Thyroid gland (tissue), 4 donors: Measurements from ENCODE around the gene ESF1. TPM values are rescaled to one million over a fixed set of nuclear protein-coding genes. Genes with fewer than 3 reads are reported as not detected.
A peak's percentile ranks its signal among the peaks of the same experiment; 100 is the strongest.
"Not testable (repeated sequence)": the region's sequence is repeated elsewhere in the genome, so short reads cannot be mapped to it uniquely, and the experiment has no call there.

Source experiments
- DNase-seq, 2 donors: peaks; one replicate each; pipeline ENCODE4 v3.0.0-alpha.2; 2019
- H3K27ac ChIP-seq, 3 donors: fragments of 200-600 bp; sonication (generic); 1 replicate in 2 of 3; 2 replicates in 1 of 3; pipeline ENCODE4 v1.5.1; 2016 to 2019; ENCODE audit warnings: mild to moderate bottlenecking in 1 of 3, moderate library complexity in 1 of 3
- H3K27me3 ChIP-seq: fragments of 200-600 bp; sonication (generic); one replicate; pipeline ENCODE4 v1.5.1; 2019
- H3K36me3 ChIP-seq, 2 donors: fragments of 200-600 bp; sonication (generic); one replicate each; pipeline ENCODE4 v1.5.1; 2016 to 2019
- H3K4me1 ChIP-seq, 2 donors: fragments of 200-600 bp; sonication (generic); one replicate each; pipeline ENCODE4 v1.5.1; 2017 to 2019
- H3K4me3 ChIP-seq, 3 donors: fragments of 200-600 bp; sonication (generic); replicated peaks in 1 of 3; 1 replicate in 2 of 3; 2 replicates in 1 of 3; pipeline ENCODE4 v1.5.1; 2016; ENCODE audit warnings: mild to moderate bottlenecking in 1 of 3
- H3K9me3 ChIP-seq: fragments of 200-600 bp; sonication (generic); one replicate; pipeline ENCODE4 v1.5.1; 2017
- POLR2A ChIP-seq, 2 donors: fragments of 450-650 bp; IDR thresholded peaks; one replicate each; pipeline ENCODE4 v1.6.1; 2017; ENCODE audit warnings: antibody characterized with exemption in 2 of 2, mild to moderate bottlenecking in 2 of 2, moderate library complexity in 1 of 2
- WGBS, 2 donors: methylation state at CpG; one replicate each; pipeline ENCODE4 v1.1.5; 2017; 5-methylcytosine and 5-hydroxymethylcytosine counted together
- intact Hi-C: fragments of 100-400 bp; cut with DNase I; formaldehyde crosslinking; loops from one replicate; pipeline ENCODE4 v1.15.1; 2023
- total RNA-seq, 4 donors: library from RNA; depleted of rRNA; stranded (reverse); fragments of >200 nt; gene quantifications; one replicate each; pipeline ENCODE4 v1.2.3, GENCODE V29; 2016
- TF ChIP-seq, protein P1 (sequence below), 6 experiments: fragments of 200-600 bp in 3 of 6; fragments of 450-650 bp in 3 of 6; sonication (generic) in 3 of 6; IDR thresholded peaks; one replicate each; pipeline ENCODE4 v1.5.1; 2016 to 2019; ENCODE audit warnings: antibody characterized with exemption in 6 of 6, mild to moderate bottlenecking in 2 of 6, inconsistent platforms in 1 of 6, moderate library complexity in 1 of 6

The ESF1 gene
- total RNA-seq, 4 donors from 2014 or later: 10.0 to 11.9 (median 10.8) TPM

DNA sequence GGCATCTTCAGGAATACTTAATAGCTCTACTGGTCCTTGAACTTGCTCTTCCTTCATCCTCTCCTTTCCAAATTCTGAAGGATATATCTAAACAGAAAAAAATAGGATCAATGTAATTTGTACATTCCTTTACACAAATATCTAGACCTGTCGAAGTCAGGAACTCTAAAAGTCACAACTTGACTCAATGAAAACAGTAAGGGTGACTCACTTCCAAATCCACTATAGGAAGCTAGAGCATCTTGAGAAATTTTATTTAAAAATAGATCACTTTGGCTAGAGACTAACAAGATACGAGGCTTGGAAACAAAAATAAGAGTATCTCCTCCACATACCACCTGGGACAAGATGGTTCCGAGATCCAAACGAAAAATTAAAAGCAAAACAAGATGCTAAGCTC lies 12.2 kb downstream of the ESF1 start:
- intact Hi-C loops: no loop called here
- Histone ChIP-seq H3K36me3 (peaks cover 22 to 24% of the 10 kb centered on the region in 2 donors), H3K9me3 (no peaks in the 10 kb centered on the region), H3K27me3 (no peaks in the 10 kb centered on the region), H3K4me1 (no peaks in the 10 kb centered on the region), H3K4me3 (no peak overlapping the region), H3K27ac (no peak overlapping the region)
- WGBS, 2 donors: 66 to 79% methylated on average over 4 of the region's 4 CpGs
- DNase-seq: no peak
- TF ChIP-seq, protein P1, sequence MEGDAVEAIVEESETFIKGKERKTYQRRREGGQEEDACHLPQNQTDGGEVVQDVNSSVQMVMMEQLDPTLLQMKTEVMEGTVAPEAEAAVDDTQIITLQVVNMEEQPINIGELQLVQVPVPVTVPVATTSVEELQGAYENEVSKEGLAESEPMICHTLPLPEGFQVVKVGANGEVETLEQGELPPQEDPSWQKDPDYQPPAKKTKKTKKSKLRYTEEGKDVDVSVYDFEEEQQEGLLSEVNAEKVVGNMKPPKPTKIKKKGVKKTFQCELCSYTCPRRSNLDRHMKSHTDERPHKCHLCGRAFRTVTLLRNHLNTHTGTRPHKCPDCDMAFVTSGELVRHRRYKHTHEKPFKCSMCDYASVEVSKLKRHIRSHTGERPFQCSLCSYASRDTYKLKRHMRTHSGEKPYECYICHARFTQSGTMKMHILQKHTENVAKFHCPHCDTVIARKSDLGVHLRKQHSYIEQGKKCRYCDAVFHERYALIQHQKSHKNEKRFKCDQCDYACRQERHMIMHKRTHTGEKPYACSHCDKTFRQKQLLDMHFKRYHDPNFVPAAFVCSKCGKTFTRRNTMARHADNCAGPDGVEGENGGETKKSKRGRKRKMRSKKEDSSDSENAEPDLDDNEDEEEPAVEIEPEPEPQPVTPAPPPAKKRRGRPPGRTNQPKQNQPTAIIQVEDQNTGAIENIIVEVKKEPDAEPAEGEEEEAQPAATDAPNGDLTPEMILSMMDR (IDR thresholded peaks at IDR 0.05): no peak
- TF ChIP-seq POLR2A (IDR thresholded peaks at IDR 0.05): no peak

DNA sequence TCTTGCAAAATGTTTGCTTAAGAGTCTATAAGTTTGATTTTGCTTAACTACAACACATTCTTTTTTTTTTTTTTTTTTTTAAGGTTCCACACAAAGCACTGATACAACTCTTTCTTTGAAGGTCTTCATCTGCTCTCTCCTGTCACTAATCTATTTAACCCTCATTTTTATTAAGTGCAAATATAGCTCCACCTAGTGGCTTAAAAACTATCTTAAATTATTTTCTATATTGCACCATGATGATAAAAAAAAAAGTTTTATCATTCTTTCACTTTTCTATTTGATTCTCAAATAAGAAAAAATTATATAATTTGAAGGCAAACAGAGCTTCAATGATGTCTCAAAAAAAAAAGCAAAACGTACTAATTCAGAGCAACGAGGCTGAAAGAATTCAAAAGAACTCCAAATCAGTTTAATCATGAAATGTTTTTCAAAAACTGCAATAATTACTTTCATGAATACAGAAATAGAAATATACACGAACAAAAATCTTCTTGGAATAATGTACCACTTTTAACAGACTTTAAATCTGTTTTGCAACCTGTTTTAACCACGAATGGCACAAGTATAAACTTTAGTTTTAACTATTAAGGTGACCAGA lies 12.8 kb downstream of the ESF1 start:
- WGBS, 2 donors: 58 to 59% methylated on average over 4 of the region's 4 CpGs
- Histone ChIP-seq H3K9me3 (no peaks in the 10 kb centered on the region), H3K4me3 (no peak overlapping the region), H3K4me1 (no peaks in the 10 kb centered on the region), H3K36me3 (peaks cover 18 to 28% of the 10 kb centered on the region in 2 donors), H3K27me3 (no peaks in the 10 kb centered on the region), H3K27ac (no peak overlapping the region)
- intact Hi-C loops: no loop called here
- TF ChIP-seq, protein P1 (IDR thresholded peaks at IDR 0.05): peak in 3 of 6 experiments; percentile 24 to 54 (median 47)
- TF ChIP-seq POLR2A (IDR thresholded peaks at IDR 0.05): no peak
- no peak for DNase-seq

DNA sequence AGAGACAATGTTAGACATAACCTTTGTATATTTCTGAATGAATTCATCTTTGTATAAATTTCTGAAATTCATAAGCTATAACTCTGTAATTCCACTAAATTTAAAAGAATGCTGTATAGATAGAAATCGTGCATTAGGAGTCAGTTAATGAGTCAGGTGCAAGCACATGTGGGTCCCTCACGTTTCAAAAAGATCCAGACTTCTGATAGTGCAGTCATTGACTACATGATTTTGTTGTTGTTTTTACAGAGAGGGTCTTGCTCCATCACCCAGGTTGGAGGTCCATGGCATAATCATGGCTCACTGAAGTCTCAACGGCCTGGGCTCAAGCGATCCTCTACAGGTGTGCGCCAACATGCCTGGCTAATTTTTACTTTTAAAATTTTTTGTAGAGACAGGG lies 14.6 kb downstream of the ESF1 start:
- DNase-seq: no peak
- H3K4me1 ChIP-seq: no peaks in the 10 kb centered on the region
- H3K36me3 ChIP-seq: peaks cover 27 to 39% of the 10 kb centered on the region in 2 donors
- no peak overlapping the region for H3K27ac ChIP-seq
- TF ChIP-seq POLR2A (IDR thresholded peaks at IDR 0.05): no peak
- TF ChIP-seq, protein P1 (IDR thresholded peaks at IDR 0.05): no peak
- WGBS, 2 donors: 77% methylated on average over 5 of the region's 5 CpGs
- no peaks in the 10 kb centered on the region for H3K27me3 ChIP-seq
- intact Hi-C loops: no loop called here
- H3K9me3 ChIP-seq: no peaks in the 10 kb centered on the region
- no peak overlapping the region for H3K4me3 ChIP-seq

DNA sequence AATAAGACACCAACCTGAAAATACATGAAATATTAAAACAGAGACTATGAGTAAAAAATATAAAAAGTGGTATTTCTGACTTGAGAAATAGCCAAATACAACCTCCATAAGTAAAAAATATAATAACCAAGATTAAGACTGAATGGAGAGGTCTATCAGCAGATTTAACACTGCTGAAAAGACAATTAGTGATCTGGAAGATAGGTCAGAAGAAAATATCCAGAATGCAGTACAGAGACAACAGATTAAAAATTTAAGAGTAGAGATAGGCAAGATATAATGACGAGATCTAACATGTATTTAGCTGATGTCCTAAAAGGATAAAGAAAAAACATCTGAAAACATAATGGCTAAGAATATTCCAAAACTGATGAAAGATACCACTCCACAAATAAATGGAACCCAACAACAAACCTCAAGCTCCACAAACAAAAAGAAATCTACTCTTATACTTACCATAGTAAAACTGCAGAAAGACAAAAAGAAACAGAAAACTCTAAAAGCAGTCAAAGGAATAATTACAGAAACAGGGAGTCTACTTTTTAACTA lies 18.8 kb downstream of the ESF1 start:
- Histone ChIP-seq H3K4me3 (no peak overlapping the region), H3K4me1 (no peaks in the 10 kb centered on the region), H3K36me3 (peaks cover 36 to 44% of the 10 kb centered on the region in 2 donors), H3K9me3 (no peaks in the 10 kb centered on the region), H3K27ac (no peak overlapping the region), H3K27me3 (no peaks in the 10 kb centered on the region)
- WGBS, 2 donors: 97 to 98% methylated on average over 1 of the region's 1 CpG
- intact Hi-C loops: no loop called here
- TF ChIP-seq, protein P1 (IDR thresholded peaks at IDR 0.05): no peak
- TF ChIP-seq POLR2A (IDR thresholded peaks at IDR 0.05): no peak
- DNase-seq: no peak

DNA sequence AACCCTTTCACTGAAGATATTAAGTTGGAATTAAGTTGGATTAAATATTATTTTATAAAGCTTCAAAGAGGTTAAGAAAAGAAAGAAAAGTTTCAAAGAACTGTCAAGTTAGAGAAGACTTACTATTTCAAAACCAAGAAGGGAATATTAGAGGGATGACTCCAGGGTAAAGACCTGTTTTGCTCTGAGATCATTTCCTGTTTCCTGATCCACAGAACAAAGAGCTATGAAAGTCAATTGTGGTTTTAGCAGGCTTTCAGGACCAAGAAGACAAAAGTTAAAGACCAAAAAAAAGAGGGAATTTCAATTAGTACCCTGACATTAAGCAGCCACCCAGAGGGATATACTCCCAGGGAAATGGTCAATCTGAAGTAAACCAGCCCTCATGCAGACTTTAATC lies 19.4 kb downstream of the ESF1 start:
- no peak overlapping the region for H3K27ac ChIP-seq
- no peaks in the 10 kb centered on the region for H3K9me3 ChIP-seq
- no peaks in the 10 kb centered on the region for H3K4me1 ChIP-seq
- TF ChIP-seq POLR2A (IDR thresholded peaks at IDR 0.05): no peak
- TF ChIP-seq, protein P1 (IDR thresholded peaks at IDR 0.05): no peak
- intact Hi-C loops: no loop called here
- no peaks in the 10 kb centered on the region for H3K27me3 ChIP-seq
- no peak overlapping the region for H3K4me3 ChIP-seq
- no peak for DNase-seq
- H3K36me3 ChIP-seq: peaks cover 30 to 44% of the 10 kb centered on the region in 2 donors

DNA sequence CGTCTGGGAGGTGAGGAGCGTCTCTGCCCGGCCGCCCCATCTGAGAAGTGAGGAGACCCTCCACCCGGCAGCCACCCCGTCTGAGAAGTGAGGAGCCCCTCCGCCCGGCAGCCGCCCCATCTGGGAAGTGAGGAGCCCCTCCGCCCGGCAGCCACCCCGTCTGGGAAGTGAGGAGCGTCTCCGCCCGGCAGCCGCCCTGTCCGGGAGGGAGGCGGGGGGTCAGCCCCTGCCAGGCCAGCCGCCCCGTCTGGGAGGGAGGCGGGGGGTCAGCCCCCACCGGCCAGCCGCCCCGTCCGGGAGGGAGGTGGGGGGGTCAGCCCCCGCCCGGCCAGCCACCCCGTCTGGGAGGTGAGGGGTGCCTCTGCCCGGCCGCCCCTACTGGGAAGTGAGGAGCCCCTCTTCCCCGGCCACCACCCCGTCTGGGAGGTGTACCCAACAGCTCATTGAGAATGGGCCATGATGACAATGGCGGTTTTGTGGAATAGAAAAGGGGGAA lies 24.2 kb downstream of the ESF1 start:
- H3K9me3 ChIP-seq, DNase-seq, intact Hi-C loops, H3K27me3 ChIP-seq, H3K27ac ChIP-seq, H3K4me3 ChIP-seq, H3K4me1 ChIP-seq: not testable (repeated sequence)
- peaks cover 21 to 35% of the 10 kb centered on the region in 2 donors for H3K36me3 ChIP-seq
- whole genome bisulfite sequencing, 2 donors: 96 to 97% methylated on average over 5 to 8 of the region's 33 CpGs
